Neural progenitor cell (in vitro differentiated cells): Measurements from ENCODE around the gene PRKAB1.

Source experiments
- CTCF ChIP-seq: fragments of 200-600 bp; sonication (generic); IDR thresholded peaks from 2 replicates; pipeline ENCODE4 v1.5.1; 2017; ENCODE audit warnings: antibody characterized with exemption, mild to moderate bottlenecking
- EZH2 ChIP-seq: fragments of 200-600 bp; sonication (generic); IDR thresholded peaks from 2 replicates; pipeline ENCODE4 v1.6.1; 2017; ENCODE audit warnings: antibody characterized with exemption, mild to moderate bottlenecking, moderate library complexity

DNA sequence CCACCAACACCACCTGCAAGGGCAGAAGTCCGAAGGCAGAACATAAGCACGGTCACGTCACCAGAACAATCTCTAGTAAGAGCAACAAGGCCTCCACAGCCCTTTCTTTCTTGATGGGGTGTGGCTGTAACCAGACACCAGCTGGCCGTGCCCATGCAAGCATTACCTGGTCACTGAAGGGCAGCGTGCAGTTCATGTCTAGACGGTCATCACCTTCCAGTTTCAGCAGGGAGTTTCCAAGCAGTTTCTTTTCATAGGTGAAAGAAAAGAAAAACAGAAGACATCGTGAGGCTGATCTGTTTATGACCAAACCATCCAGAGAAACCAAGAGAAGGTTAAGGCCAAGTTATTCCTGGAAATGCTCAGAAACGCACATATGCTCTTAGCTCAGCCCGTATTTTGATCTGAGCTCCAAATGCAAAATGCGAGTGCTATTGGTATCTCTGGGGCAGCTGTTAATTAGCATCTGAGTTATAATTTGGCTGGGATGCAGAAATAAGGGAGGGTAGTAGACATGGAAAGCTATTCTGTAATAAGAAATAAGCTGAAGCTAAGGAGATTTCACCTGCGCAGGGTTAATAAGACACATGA is 42.5 kb downstream of the PRKAB1 start:
- TF ChIP-seq CTCF (no peak), EZH2 (no peak)
